HepG2 (cell line): Measurements from ENCODE around the gene PCDHB7. TPM values are rescaled to one million over a fixed set of nuclear protein-coding genes. Genes with fewer than 3 reads are reported as not detected.
"Not testable (repeated sequence)": the region's sequence is repeated elsewhere in the genome, so short reads cannot be mapped to it uniquely, and the experiment has no call there.

ENCODE experiments used
- ATAC-seq: fragments of 200-7000 bp; cut with Tn5 transposase; 3 replicates; pipeline ENCODE4 v1.9.1; 2020; ENCODE audit warnings: mild to moderate bottlenecking, moderate library complexity
- BruUV-seq: library from RNA; stranded (reverse); fragments of 400-500 nt; replicated peaks from 2 replicates; lab custom pipeline; 2021; lab: Mats Ljungman, UMichigan
- CTCF ChIA-PET: fragments of 300-600 bp; formaldehyde crosslinking; extraction: SDS; loops from one replicate; lab custom pipeline; 2021; ENCODE audit warnings: low total read pairs, inconsistent platforms, low intra/inter-chr PET ratio; lab: Yijun Ruan, JAX
- POLR2A ChIA-PET: fragments of 350-600 bp; sonication (Branson Sonifier 250); formaldehyde crosslinking; loops from one replicate; lab custom pipeline; 2020; ENCODE audit warnings: antibody characterized with exemption, inconsistent platforms; lab: Yijun Ruan, JAX
- DNase-seq: peaks from one replicate; pipeline ENCODE4 v3.0.0-alpha.2; 2015; ENCODE audit warnings: low spot score
- FAIRE-seq: peaks from 3 replicates; lab custom pipeline; 2011; peaks lifted over from hg19 to GRCh38; lab: Jason Lieb, UNC
- H2AFZ ChIP-seq: one replicate; pipeline ENCODE4 v1.6.1; 2011; ENCODE audit warnings: low read length, inconsistent platforms
- H3K27ac ChIP-seq: fragments of 300-600 bp; 3 replicates; pipeline ENCODE4 v1.8.0; 2011; ENCODE audit warnings: mixed run types, mild to moderate bottlenecking, mixed read lengths, low read length, inconsistent platforms; ENCODE audit not compliant: insufficient read depth; ENCODE audit errors: extremely low read length
- H3K27me3 ChIP-seq, 2 experiments: fragments of 200-600 bp in 1 of 2; 2 replicates in 1 of 2; 3 replicates in 1 of 2; pipeline versions ENCODE4 v1.6.0 to v1.8.0; 2011; ENCODE audit warnings: low read length in 2 of 2, mild to moderate bottlenecking in 2 of 2, moderate library complexity in 2 of 2, inconsistent platforms in 1 of 2; ENCODE audit not compliant: insufficient read depth in 2 of 2, control insufficient read depth in 1 of 2
- H3K36me3 ChIP-seq, 2 experiments: fragments of 200-600 bp in 1 of 2; replicated peaks in 1 of 2; 2 replicates in 1 of 2; 3 replicates in 1 of 2; pipeline versions ENCODE4 v1.5.1 to v1.8.0; 2011; ENCODE audit warnings: low read length in 2 of 2, inconsistent platforms in 1 of 2; ENCODE audit not compliant: insufficient read depth in 2 of 2, control insufficient read depth in 1 of 2
- H3K4me1 ChIP-seq: 2 replicates; pipeline ENCODE4 v1.5.1; 2012; ENCODE audit warnings: low read length, inconsistent platforms; ENCODE audit not compliant: insufficient read depth
- H3K4me2 ChIP-seq: 2 replicates; pipeline ENCODE4 v1.6.0; 2011; ENCODE audit warnings: low read depth, low read length, inconsistent platforms
- H3K4me3 ChIP-seq, 3 experiments: fragments of 200-600 bp in 1 of 3; sonication (generic), shearing (Covaris generic) in 1 of 3; replicated peaks in 1 of 3; 2 replicates each; pipeline ENCODE4 v1.5.1; 2011 to 2016; ENCODE audit warnings: low read length in 3 of 3, inconsistent platforms in 2 of 3, low read depth in 2 of 3, mild to moderate bottlenecking in 2 of 3, control low read depth in 1 of 3, mixed read lengths in 1 of 3; ENCODE audit not compliant: insufficient read depth in 1 of 3
- H3K79me2 ChIP-seq: one replicate; pipeline ENCODE4 v1.6.1; 2011; ENCODE audit warnings: low read length, inconsistent platforms; ENCODE audit not compliant: insufficient read depth
- H3K9ac ChIP-seq: 2 replicates; pipeline ENCODE4 v1.6.0; 2011; ENCODE audit warnings: mild to moderate bottlenecking, low read depth, low read length, inconsistent platforms; ENCODE audit not compliant: insufficient read depth
- H3K9me3 ChIP-seq: 2 replicates; pipeline ENCODE4 v1.5.1; 2012; ENCODE audit warnings: mild to moderate bottlenecking, low read length
- H4K20me1 ChIP-seq: 2 replicates; pipeline ENCODE4 v1.6.0; 2011; ENCODE audit warnings: inconsistent platforms, mild to moderate bottlenecking, low read length, moderate library complexity; ENCODE audit not compliant: insufficient read depth
- DR1 ChIP-seq: sonication (generic); formaldehyde crosslinking; IDR thresholded peaks from 2 replicates; pipeline ENCODE4 v1.8.0; 2021; ENCODE audit warnings: mild to moderate bottlenecking, missing genetic modification reagents, inconsistent platforms
- GFI1 ChIP-seq: sonication (generic); formaldehyde crosslinking; IDR thresholded peaks from 2 replicates; pipeline ENCODE4 v1.5.0; 2020; ENCODE audit warnings: missing genetic modification reagents, mild to moderate bottlenecking, borderline replicate concordance
- GTF2F1 ChIP-seq: fragments of 150-350 bp; IDR thresholded peaks from 2 replicates; pipeline ENCODE4 v1.6.1; 2014; ENCODE audit warnings: low read length
- ISX ChIP-seq: sonication (generic); formaldehyde crosslinking; conservative IDR thresholded peaks from 2 replicates; pipeline ENCODE4 v1.5.0; 2020; ENCODE audit warnings: missing genetic modification reagents
- MED8 ChIP-seq: sonication (generic); formaldehyde crosslinking; IDR thresholded peaks from 2 replicates; pipeline ENCODE4 v1.8.1; 2023; ENCODE audit warnings: mild to moderate bottlenecking, missing genetic modification reagents; ENCODE audit not compliant: insufficient replicate concordance
- PAXIP1 ChIP-seq: sonication (generic); formaldehyde crosslinking; conservative IDR thresholded peaks from 2 replicates; pipeline ENCODE4 v1.4.0; 2020; ENCODE audit warnings: mild to moderate bottlenecking, missing genetic modification reagents, moderate library complexity
- RARG ChIP-seq: sonication (generic); formaldehyde crosslinking; IDR thresholded peaks from 2 replicates; pipeline ENCODE4 v1.4.0; 2020; ENCODE audit warnings: low read depth, mild to moderate bottlenecking, missing genetic modification reagents
- REPIN1 ChIP-seq: sonication (generic); formaldehyde crosslinking; IDR thresholded peaks from 2 replicates; pipeline ENCODE4 v1.8.0; 2022; ENCODE audit warnings: missing genetic modification reagents, low read depth, mild to moderate bottlenecking, borderline replicate concordance
- SMARCC2 ChIP-seq: fragments of 450-650 bp; IDR thresholded peaks from 2 replicates; pipeline ENCODE4 v1.6.1; 2017; ENCODE audit warnings: antibody characterized with exemption, mild to moderate bottlenecking
- SMC3 ChIP-seq: IDR thresholded peaks from 2 replicates; pipeline ENCODE4 v1.6.1; 2011; ENCODE audit warnings: low read length, improper control_type of control experiment
- YY1 ChIP-seq: IDR thresholded peaks from 2 replicates; pipeline ENCODE4 v1.6.1; 2011; ENCODE audit warnings: low read length, low read depth, moderate library complexity, mild to moderate bottlenecking; ENCODE audit not compliant: insufficient read depth, insufficient replicate concordance
- ZFX ChIP-seq: sonication (generic); formaldehyde crosslinking; IDR thresholded peaks from 2 replicates; pipeline ENCODE4 v1.4.0; 2020; ENCODE audit warnings: mild to moderate bottlenecking, low read depth, missing genetic modification reagents, moderate library complexity
- ZNF124 ChIP-seq: sonication (generic); formaldehyde crosslinking; IDR thresholded peaks from 2 replicates; pipeline ENCODE4 v1.4.0; 2020; ENCODE audit warnings: missing genetic modification reagents
- ZNF326 ChIP-seq: sonication (generic); formaldehyde crosslinking; IDR thresholded peaks from 2 replicates; pipeline ENCODE4 v1.4.0; 2020; ENCODE audit warnings: missing genetic modification reagents, borderline replicate concordance
- ZNF331 ChIP-seq: sonication (generic); formaldehyde crosslinking; IDR thresholded peaks from 2 replicates; pipeline ENCODE4 v1.4.0; 2020; ENCODE audit warnings: missing genetic modification reagents
- WGBS: methylation state at CpG from one replicate; pipeline ENCODE4 v1.1.6; 2017; ENCODE audit warnings: low lambda C conversion rate; 5-methylcytosine and 5-hydroxymethylcytosine counted together
- in situ Hi-C: cut with HindIII; loops from 2 replicates; pipeline ENCODE4 v1.10.0; 2017; ENCODE audit warnings: low pct_unique_long_range_greater_than_20kb; ENCODE audit not compliant: extremely low pct_ligation_motif_present
- intact Hi-C: fragments of 100-400 bp; cut with micrococcal nuclease; formaldehyde crosslinking; loops from one replicate; pipeline ENCODE4 v1.10.0; 2022; ENCODE audit not compliant: unreplicated experiment
- polyA plus RNA-seq, 8 experiments: library from polyadenylated mRNA; depleted of rRNA in 3 of 8; stranded (reverse) in 7 of 8; unstranded in 1 of 8; fragments of >200 nt; fragmentation: Illumina TruSeq in 4 of 8; extraction: Trizol in 4 of 8; gene quantifications; 2 replicates each; pipeline versions ENCODE4 v1.2.1 to v1.2.3, GENCODE V29; 2011 to 2016; ENCODE audit warnings: low read depth in 4 of 8, missing spikeins in 1 of 8, mixed read lengths in 1 of 8; ENCODE audit not compliant: insufficient read depth in 1 of 8
- total RNA-seq, 5 experiments: library from RNA; depleted of rRNA; stranded (reverse); fragments of >200 nt; fragmentation: Illumina TruSeq; extraction: Trizol; gene quantifications; 2 replicates each; pipeline ENCODE4 v1.2.3, GENCODE V29; 2016; ENCODE audit warnings: low read depth in 1 of 5

PCDHB7 gene
- total and polyA plus RNA-seq, 2 of the 13 experiments (the other 11 are each of a cell fraction or from before 2014, with no cell fraction given): 0.02 to 0.03 TPM

- TF ChIP-seq PAXIP1 (CRISPR knock-in tag) (no peak), GFI1 (CRISPR knock-in tag) (no peak), YY1 (peak; percentile 17), DR1 (no peak), SMARCC2 (no peak), ZNF326 (CRISPR knock-in tag) (no peak), ZFX (no peak), REPIN1 (CRISPR knock-in tag) (no peak), RARG (CRISPR knock-in tag) (no peak), ISX (CRISPR knock-in tag) (no peak), MED8 (CRISPR knock-in tag) (no peak), ZNF331 (CRISPR knock-in tag) (no peak), ZNF124 (CRISPR knock-in tag) (no peak), SMC3 (0 out of 2 replicates have a peak, but pooled peaks have one; percentile 11), GTF2F1 (no peak)
- TF ChIP-seq, all 625 proteins: peak for 6
These were observed at the start of gene PCDHB7 (continued) for GRCh38 chr5:141172381-141173204.

- H3K4me2 ChIP-seq, H3K9ac ChIP-seq, BruUV-seq, H3K9me3 ChIP-seq, H3K27me3 ChIP-seq, CTCF ChIA-PET, DNase-seq, H3K79me2 ChIP-seq, POLR2A ChIA-PET, H4K20me1 ChIP-seq, FAIRE-seq, H3K27ac ChIP-seq, H2AFZ ChIP-seq, H3K4me3 ChIP-seq, H3K4me1 ChIP-seq, in situ Hi-C loops, H3K36me3 ChIP-seq, ATAC-seq, intact Hi-C loops: not testable (repeated sequence)
- 82% methylated on average over 11 of the region's 73 CpGs for WGBS
These were observed 48.9 kb upstream of the PCDHB7 start for GRCh38 chr5:141123396-141124135.
